Gastroesophageal sphincter (tissue), 3 donors: ENCODE measurements around the gene PTPN12.

Source experiments
- CTCF ChIP-seq, 4 experiments: fragments of 200-600 bp in 2 of 4; fragments of 450-650 bp in 2 of 4; sonication (generic) in 1 of 4; IDR thresholded peaks; one replicate each; pipeline ENCODE4 v1.5.1; 2017 to 2019; ENCODE audit warnings: antibody characterized with exemption in 4 of 4, mild to moderate bottlenecking in 2 of 4, moderate library complexity in 2 of 4
- EP300 ChIP-seq: sonication (generic); formaldehyde crosslinking; IDR thresholded peaks from one replicate; pipeline ENCODE4 v1.6.1; 2017; ENCODE audit warnings: antibody characterized with exemption, mild to moderate bottlenecking
- POLR2A ChIP-seq, 2 donors: fragments of 450-650 bp; IDR thresholded peaks; one replicate each; pipeline ENCODE4 v1.6.1; 2017; ENCODE audit warnings: antibody characterized with exemption in 2 of 2, mild to moderate bottlenecking in 2 of 2, moderate library complexity in 1 of 2
- POLR2AphosphoS5 ChIP-seq: sonication (generic); formaldehyde crosslinking; IDR thresholded peaks from one replicate; pipeline ENCODE4 v1.6.1; 2017; ENCODE audit warnings: antibody characterized with exemption

DNA sequence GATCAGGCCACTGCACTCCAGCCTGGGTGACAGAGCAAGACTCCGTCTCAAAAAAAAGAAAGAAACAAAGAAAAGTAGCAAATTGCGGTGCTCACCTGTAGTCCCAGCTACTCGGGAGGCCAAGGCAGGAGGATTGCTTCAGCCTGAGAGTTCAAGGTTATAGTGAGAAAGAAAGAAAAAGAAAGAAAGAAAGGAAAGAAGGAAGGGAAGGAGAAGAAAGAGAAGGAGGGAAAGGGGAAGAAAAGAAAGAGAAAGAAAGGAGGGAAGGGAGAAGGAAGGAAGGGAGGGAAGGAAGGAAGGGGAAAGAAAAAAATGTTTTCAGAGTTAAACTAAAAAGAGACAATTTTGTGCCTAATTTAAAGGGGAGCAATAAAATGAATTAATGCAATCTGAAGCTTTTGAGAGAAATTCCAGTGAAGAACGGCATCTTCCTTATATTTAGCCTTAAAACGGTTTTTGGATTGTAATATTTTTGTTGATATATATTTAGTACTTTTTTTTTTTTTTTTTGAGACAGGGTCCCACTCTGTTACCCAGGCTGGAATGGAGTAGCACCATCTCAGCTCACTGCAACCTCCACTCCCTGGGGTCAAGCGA is 111.7 kb downstream of the PTPN12 start:
- TF ChIP-seq CTCF (IDR thresholded peaks at IDR 0.05) (no peak), POLR2AphosphoS5 (no peak), EP300 (no peak), POLR2A (IDR thresholded peaks at IDR 0.05) (no peak)
